ENCODE measurements around the gene DIS3L2.

DIS3L2 gene

DNA sequence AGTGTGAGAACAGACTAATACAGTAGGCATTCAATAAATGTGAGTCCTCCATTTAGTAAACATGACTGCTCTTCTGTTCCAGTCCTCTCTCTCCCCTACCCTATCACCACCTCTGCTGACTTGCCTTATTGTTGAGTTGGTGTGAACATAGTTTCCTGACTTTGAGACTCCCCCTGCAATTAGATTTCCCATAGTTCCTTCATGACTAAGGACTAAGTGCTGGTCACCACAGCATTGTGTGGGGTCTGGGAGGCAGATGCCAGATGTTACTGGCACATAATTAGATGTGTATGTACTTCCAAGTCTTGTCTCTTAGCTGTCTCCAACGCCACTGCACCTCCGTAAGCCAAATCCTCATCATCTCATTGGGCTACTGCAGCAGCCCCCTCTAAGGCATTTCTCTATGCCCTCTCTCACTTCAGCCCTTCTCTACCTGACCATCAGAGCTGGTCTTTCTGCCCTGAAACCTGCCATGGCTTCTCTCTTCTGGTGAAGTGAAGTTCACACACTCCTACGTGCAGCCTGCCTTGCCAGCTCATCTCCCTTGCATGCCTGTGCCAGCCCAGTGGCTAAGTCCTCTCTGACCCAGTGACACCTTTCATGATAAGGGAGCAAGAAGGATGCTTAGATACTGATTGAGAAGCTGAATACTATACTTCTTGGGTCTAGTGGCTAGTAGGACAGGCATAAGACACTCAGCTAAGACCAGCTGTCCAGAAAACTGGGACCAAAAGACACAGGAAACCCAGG lies 335.4 kb downstream of the DIS3L2 start:
- no peak overlapping the region for H3K27ac ChIP-seq
- TF ChIP-seq, protein P1, sequence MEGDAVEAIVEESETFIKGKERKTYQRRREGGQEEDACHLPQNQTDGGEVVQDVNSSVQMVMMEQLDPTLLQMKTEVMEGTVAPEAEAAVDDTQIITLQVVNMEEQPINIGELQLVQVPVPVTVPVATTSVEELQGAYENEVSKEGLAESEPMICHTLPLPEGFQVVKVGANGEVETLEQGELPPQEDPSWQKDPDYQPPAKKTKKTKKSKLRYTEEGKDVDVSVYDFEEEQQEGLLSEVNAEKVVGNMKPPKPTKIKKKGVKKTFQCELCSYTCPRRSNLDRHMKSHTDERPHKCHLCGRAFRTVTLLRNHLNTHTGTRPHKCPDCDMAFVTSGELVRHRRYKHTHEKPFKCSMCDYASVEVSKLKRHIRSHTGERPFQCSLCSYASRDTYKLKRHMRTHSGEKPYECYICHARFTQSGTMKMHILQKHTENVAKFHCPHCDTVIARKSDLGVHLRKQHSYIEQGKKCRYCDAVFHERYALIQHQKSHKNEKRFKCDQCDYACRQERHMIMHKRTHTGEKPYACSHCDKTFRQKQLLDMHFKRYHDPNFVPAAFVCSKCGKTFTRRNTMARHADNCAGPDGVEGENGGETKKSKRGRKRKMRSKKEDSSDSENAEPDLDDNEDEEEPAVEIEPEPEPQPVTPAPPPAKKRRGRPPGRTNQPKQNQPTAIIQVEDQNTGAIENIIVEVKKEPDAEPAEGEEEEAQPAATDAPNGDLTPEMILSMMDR (IDR thresholded peaks at IDR 0.05), result no peak
- no peak for TF ChIP-seq ZFX (IDR thresholded peaks at IDR 0.05; ENCODE audit: borderline replicate concordance)

DNA sequence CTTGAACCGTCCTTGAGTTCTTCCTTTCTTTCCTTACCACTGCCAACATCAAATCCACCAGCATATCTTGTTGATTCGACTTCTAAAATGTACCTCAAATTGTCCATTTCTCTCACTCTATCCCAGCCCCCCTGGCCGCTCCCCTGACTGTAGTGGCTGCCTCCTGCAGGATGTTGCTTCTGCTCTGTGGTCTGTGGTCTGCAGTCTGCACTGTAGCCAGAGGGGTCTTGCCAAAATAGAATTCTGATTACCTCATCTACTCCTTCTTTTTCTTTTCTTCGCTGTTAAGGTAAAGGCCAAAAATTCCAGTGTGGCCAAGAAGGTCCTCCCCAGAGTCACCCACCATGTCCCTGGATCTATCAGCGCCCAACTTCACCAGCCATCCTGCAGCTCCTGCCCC lies 337.6 kb downstream of the DIS3L2 start:
- no peak for TF ChIP-seq ZFX (IDR thresholded peaks at IDR 0.05; ENCODE audit: borderline replicate concordance)
- TF ChIP-seq, protein P1 (IDR thresholded peaks at IDR 0.05), result no peak
- H3K27ac ChIP-seq, result no peak overlapping the region

DNA sequence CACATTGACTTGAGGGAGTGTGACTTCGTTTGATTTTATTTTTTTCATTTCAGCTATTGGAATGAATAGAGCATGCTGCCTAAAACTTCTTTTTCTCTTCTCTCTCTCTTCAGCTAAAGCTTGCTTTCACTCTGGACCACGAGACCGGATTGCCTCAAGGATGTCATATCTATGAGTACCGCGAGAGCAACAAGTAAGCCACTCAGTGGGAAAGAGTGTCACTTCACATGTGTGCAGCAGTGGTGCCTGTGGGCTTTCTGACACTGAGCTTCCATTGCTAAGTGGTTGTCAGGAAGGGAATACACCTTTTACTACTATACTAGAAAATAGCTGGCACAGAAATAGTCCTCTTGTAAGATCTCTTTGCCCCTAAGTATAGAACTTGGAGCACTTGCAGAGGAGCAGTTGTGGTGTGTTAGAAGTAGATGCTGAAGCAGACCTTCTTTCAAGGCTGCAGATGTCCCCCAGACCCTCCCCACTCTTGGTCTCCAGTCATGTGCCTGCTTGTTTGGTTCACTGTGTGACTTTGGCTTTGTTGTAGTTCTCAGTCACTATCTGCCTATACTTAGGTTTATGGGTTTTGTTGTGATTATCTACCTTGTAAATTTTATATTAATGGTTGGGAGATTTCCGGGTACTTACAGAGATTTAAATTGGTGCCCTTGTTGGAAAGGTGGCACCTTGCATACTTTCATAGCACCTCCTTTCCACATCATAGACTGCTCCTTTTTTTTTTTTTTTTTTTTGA lies 338.6 kb downstream of the DIS3L2 start:
- H3K27ac ChIP-seq, result no peak overlapping the region
- no peak for TF ChIP-seq ZFX (IDR thresholded peaks at IDR 0.05; ENCODE audit: borderline replicate concordance)
- TF ChIP-seq, protein P1 (IDR thresholded peaks at IDR 0.05), result no peak

DNA sequence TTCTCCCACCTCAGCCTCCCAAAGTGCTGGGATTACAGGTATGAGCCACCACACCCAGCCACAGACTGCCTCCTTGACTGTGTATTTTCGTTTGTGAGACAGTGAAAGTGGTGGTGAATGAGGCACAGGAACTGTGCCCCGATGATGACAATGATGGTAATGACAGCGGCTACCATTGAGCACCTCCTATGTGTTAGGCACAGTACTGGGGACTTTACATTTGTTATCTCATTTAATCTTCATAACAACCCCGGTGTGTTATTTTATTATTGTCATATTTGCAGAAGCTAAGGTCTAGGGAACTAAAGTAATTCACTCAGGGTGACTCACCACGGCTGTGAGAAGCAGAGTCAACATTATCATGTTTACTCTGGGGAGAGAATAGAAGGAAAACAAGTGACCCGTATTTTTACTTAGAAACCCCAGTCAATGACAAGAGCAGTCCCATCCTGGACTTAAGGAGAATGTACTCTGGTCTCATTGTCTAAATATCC lies 339.4 kb downstream of the DIS3L2 start:
- no peak overlapping the region for H3K27ac ChIP-seq
- TF ChIP-seq, protein P1 (IDR thresholded peaks at IDR 0.05), result no peak
- no peak for TF ChIP-seq ZFX (IDR thresholded peaks at IDR 0.05; ENCODE audit: borderline replicate concordance)

DNA sequence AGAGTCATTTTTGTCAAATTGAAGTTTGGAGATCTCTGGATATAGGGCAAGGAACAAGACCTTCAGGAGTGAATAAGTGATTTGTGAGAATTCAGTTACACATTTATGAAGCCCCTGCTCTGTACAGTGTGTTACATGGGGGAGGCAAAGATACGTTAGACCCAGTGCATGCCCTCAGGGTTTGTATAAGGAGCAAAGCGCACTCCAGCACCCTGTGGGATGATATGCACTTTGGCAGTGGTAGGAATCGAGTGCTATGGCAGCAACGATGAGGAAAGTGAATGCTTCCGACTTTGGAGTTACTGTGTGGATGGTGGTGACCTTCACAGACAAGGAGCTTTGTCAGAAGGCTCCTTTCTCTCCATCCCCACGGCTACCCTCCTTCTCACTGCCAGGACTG lies 342.7 kb downstream of the DIS3L2 start:
- H3K27ac ChIP-seq, result no peak overlapping the region
- TF ChIP-seq, protein P1 (IDR thresholded peaks at IDR 0.05), result no peak
- no peak for TF ChIP-seq ZFX (IDR thresholded peaks at IDR 0.05; ENCODE audit: borderline replicate concordance)

GRCh38 chr2:232306741-232307305 lies 345.3 kb downstream of the DIS3L2 start:
- H3K27ac ChIP-seq, result no peak overlapping the region
- TF ChIP-seq ZFX (IDR thresholded peaks at IDR 0.05; ENCODE audit: borderline replicate concordance), result no peak
- TF ChIP-seq, protein P1 (IDR thresholded peaks at IDR 0.05), result no peak
